Lower lobe of right lung (tissue), 2 donors: ENCODE measurements around the gene TSR3. TPM values are rescaled to one million over a fixed set of nuclear protein-coding genes. Genes with fewer than 3 reads are reported as not detected.

Experiments
- ATAC-seq, 2 donors: fragments of 200-7000 bp; cut with Tn5 transposase; one replicate each; pipeline ENCODE4 v1.9.1; 2020 to 2022; ENCODE audit warnings: mild to moderate bottlenecking in 2 of 2, moderate library complexity in 2 of 2
- DNase-seq: peaks from one replicate; pipeline ENCODE4 v3.0.0-alpha.2; 2020
- H3K27ac ChIP-seq: fragments of 200-600 bp; one replicate; pipeline ENCODE4 v1.8.0; 2022
- H3K27me3 ChIP-seq: fragments of 200-600 bp; one replicate; pipeline ENCODE4 v1.8.0; 2022; ENCODE audit warnings: low read depth
- H3K36me3 ChIP-seq: fragments of 200-600 bp; one replicate; pipeline ENCODE4 v1.8.0; 2022; ENCODE audit warnings: mild to moderate bottlenecking
- H3K4me1 ChIP-seq: fragments of 200-600 bp; one replicate; pipeline ENCODE4 v1.8.0; 2022
- H3K4me3 ChIP-seq: fragments of 200-600 bp; one replicate; pipeline ENCODE4 v1.8.0; 2022; ENCODE audit warnings: mild to moderate bottlenecking
- H3K9me3 ChIP-seq: fragments of 200-600 bp; one replicate; pipeline ENCODE4 v1.8.0; 2022
- intact Hi-C: fragments of 100-400 bp; cut with DNase I; formaldehyde crosslinking; loops from one replicate; pipeline ENCODE4 v1.11.0; 2022
- total RNA-seq: library from RNA; stranded (reverse); fragmentation: NEBNext Ultra II Directional; extraction: Animal tissue kit (Norgen Biotek cat#: 25700); gene quantifications from one replicate; pipeline ENCODE4 v1.2.1, GENCODE V29; 2021
- TF ChIP-seq, protein P1 (sequence below): fragments of 200-600 bp; IDR thresholded peaks from one replicate; pipeline ENCODE4 v1.8.0; 2022; ENCODE audit warnings: antibody characterized with exemption, mild to moderate bottlenecking
- donor health status: DM: no; HTN: yes; CAD: no; lungs with severe emphysema.

The TSR3 gene
- total RNA-seq, 1 donor from 2014 or later, result 39.5 TPM

DNA sequence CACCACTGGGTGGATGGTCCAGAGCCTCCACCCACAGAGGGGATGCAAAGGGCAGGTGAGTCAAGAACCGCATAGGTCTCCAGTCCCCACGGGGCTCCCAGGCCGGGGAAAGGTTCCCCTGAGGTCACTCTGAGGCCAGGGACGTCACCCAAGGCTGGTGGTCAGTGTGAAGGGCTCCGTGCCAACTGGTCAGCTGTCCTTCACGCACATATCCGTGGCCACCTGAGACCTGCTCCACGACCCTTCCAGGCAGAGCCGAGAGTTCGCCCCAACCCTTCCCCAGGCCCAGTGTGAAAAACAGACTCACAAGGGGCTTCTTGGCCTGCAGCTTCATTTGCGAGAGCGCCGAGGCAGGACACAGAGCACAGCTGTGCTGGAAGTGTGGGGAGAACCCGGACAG, 2.8 kb downstream of the TSR3 start:
- H3K4me1 ChIP-seq, result peaks cover 31% of the 10 kb centered on the region
- intact Hi-C loops, result no loop called here
- H3K36me3 ChIP-seq, result peaks cover 30% of the 10 kb centered on the region
- H3K27me3 ChIP-seq, result no peaks in the 10 kb centered on the region
- H3K4me3 ChIP-seq, result no peak overlapping the region
- DNase-seq, result no peak
- TF ChIP-seq, protein P1, sequence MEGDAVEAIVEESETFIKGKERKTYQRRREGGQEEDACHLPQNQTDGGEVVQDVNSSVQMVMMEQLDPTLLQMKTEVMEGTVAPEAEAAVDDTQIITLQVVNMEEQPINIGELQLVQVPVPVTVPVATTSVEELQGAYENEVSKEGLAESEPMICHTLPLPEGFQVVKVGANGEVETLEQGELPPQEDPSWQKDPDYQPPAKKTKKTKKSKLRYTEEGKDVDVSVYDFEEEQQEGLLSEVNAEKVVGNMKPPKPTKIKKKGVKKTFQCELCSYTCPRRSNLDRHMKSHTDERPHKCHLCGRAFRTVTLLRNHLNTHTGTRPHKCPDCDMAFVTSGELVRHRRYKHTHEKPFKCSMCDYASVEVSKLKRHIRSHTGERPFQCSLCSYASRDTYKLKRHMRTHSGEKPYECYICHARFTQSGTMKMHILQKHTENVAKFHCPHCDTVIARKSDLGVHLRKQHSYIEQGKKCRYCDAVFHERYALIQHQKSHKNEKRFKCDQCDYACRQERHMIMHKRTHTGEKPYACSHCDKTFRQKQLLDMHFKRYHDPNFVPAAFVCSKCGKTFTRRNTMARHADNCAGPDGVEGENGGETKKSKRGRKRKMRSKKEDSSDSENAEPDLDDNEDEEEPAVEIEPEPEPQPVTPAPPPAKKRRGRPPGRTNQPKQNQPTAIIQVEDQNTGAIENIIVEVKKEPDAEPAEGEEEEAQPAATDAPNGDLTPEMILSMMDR, result no peak
- no peaks in the 10 kb centered on the region for H3K9me3 ChIP-seq
- no peak for ATAC-seq
- no peak overlapping the region for H3K27ac ChIP-seq

DNA sequence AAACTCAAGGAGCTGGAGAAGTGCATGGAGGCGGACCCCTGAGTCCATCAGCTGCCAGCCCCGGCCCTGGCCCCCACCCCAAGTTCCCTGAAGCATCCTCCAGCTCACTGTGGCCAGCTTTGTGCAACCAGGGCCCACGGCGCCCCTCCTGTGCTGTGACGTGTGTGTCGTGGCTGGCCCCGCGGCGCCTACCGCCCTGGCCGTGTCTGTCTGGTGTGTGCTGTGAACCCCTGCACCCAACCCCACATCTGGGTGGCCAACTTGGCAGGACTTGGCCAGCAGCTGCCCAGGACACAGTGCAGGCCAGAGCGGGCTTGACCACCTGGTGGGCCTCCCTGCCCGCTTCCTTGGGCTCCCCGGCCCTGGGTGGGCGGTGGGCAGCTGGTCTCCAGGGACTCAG, 3.2 kb downstream of the TSR3 start:
- intact Hi-C loops, result no loop called here
- H3K4me1 ChIP-seq, result peaks cover 30% of the 10 kb centered on the region
- H3K27me3 ChIP-seq, result no peaks in the 10 kb centered on the region
- ATAC-seq, result no peak
- DNase-seq, result no peak
- no peaks in the 10 kb centered on the region for H3K9me3 ChIP-seq
- no peak overlapping the region for H3K27ac ChIP-seq
- peaks cover 30% of the 10 kb centered on the region for H3K36me3 ChIP-seq
- H3K4me3 ChIP-seq, result no peak overlapping the region
- TF ChIP-seq, protein P1, result no peak

DNA sequence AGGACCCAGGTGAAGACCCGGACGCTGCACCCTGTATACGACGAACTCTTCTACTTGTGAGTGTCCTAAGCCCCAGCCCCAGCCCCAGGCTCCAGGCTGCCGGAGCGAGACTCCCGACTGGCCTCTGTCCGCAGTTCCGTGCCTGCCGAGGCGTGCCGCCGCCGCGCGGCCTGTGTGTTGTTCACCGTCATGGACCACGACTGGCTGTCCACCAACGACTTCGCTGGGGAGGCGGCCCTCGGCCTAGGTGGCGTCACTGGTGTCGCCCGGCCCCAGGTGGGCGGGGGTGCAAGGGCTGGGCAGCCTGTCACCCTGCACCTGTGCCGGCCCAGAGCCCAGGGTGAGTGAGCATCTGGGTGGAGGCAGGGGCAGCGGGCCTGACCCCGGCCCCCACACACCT, 3.7 kb downstream of the TSR3 start:
- ATAC-seq (no peak), DNase-seq (no peak)
- Histone ChIP-seq H3K4me1 (peaks cover 29% of the 10 kb centered on the region), H3K27ac (no peak overlapping the region), H3K27me3 (no peaks in the 10 kb centered on the region), H3K4me3 (no peak overlapping the region), H3K9me3 (no peaks in the 10 kb centered on the region), H3K36me3 (peaks cover 30% of the 10 kb centered on the region)
- TF ChIP-seq, protein P1, result no peak
- intact Hi-C loops, result no loop called here

DNA sequence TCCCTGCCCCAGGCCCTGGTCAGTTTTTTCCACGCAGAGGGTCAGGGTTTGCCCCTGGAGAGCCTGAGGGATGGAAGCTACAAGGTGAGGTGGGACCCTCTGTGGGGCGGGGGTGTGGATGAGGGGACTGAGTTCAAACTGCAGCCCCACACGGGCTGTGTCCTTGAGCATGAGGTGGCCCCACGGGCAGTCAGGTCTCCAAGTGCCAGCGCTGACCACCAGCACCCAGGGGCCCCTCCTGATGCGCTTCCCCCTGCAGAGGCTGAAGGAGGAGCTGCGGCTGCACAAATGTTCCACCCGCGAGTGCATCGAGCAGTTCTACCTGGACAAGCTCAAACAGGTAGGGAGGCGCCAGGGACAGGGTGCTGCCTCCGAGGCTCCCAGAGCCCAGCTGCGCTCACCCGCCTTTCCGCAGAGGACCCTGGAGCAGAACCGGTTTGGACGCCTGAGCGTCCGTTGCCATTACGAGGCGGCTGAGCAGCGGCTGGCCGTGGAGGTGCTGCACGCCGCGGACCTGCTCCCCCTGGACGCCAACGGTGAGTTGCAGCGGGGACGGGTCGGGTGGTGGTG, 4.3 kb downstream of the TSR3 start:
- no peak for DNase-seq
- H3K27me3 ChIP-seq, result no peaks in the 10 kb centered on the region
- ATAC-seq, result no peak
- no peak overlapping the region for H3K27ac ChIP-seq
- peaks cover 27% of the 10 kb centered on the region for H3K4me1 ChIP-seq
- TF ChIP-seq, protein P1, result no peak
- intact Hi-C loops, result no loop called here
- H3K4me3 ChIP-seq, result no peak overlapping the region
- H3K9me3 ChIP-seq, result no peaks in the 10 kb centered on the region
- H3K36me3 ChIP-seq, result peaks cover 30% of the 10 kb centered on the region

DNA sequence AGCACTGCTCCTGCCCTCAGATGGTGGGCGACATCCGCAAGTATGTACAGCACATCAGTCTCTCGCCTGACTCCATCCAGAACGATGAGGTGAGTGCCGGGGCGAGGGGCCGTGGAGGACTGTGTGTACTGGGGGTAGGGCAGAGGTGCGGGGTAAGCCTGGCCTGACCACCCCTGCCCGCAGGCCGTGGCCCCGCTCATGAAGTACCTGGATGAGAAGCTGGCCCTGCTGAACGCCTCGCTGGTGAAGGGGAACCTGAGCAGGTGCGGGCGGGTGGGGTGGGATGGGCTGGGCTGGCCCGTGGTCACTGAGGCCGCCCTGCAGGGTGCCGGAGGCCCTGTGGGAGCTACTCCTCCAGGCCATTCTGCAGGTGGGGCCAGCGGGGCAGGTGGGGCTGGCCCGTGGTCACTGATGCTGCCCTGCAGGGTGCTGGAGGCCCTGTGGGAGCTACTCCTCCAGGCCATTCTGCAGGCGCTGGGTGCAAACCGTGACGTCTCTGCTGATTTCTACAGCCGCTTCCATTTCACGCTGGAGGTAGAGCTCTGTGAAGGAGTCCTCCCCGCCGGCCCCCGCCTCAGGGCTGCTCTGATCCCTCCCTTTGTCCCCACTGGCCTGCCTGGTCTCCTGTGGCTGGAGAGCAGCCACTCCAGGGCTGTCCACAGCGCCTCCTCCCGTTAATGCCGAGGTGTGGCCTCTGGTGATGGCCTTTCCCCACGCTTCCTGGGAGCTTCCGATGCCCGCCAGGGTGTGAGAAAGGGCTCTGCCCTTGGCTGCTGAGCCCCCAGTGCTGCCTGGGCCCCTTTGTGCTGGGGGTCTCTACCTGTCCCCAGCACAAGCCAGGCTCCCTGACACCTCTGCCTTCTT, 5.0 kb downstream of the TSR3 start:
- intact Hi-C loops, result no loop called here
- no peak for ATAC-seq
- TF ChIP-seq, protein P1, result no peak
- H3K27me3 ChIP-seq, result no peaks in the 10 kb centered on the region
- H3K9me3 ChIP-seq, result no peaks in the 10 kb centered on the region
- peaks cover 30% of the 10 kb centered on the region for H3K36me3 ChIP-seq
- H3K27ac ChIP-seq, result no peak overlapping the region
- no peak for DNase-seq
- peaks cover 30% of the 10 kb centered on the region for H3K4me1 ChIP-seq
- H3K4me3 ChIP-seq, result no peak overlapping the region
